Measurements from ENCODE around the gene CLEC1B.
"Not testable (repeated sequence)": the region's sequence is repeated elsewhere in the genome, so short reads cannot be mapped to it uniquely, and the experiment has no call there.

CLEC1B gene

GRCh38 chr12:9961901-9962300 is 37.0 kb downstream of the CLEC1B start:
- DNase-seq (ENCODE audit: low read depth in 2 of 2), result no peak
- TF ChIP-seq CTCF (IDR thresholded peaks at IDR 0.05; ENCODE audit: low read depth, low read length), result no peak
- no peak overlapping the region for H3K4me3 ChIP-seq (replicated peaks in 1 of 2; ENCODE audit: low read depth in 2 of 2, low read length in 2 of 2)

GRCh38 chr12:9961106-9961505 is 37.8 kb downstream of the CLEC1B start:
- DNase-seq (ENCODE audit: low read depth in 2 of 2), result no peak

GRCh38 chr12:9960590-9960989 is 38.3 kb downstream of the CLEC1B start:
- TF ChIP-seq CTCF (IDR thresholded peaks at IDR 0.05; ENCODE audit: low read depth, low read length), result no peak
- no peak overlapping the region for H3K4me3 ChIP-seq (replicated peaks in 1 of 2; ENCODE audit: low read depth in 2 of 2, low read length in 2 of 2)
- no peak for DNase-seq (ENCODE audit: low read depth in 2 of 2)

More at GRCh38 chr12:9961106-9961505, 37.8 kb downstream of the CLEC1B start:
- no peak overlapping the region for H3K4me3 ChIP-seq (replicated peaks in 1 of 2; ENCODE audit: low read depth in 2 of 2, low read length in 2 of 2)
- TF ChIP-seq CTCF (IDR thresholded peaks at IDR 0.05; ENCODE audit: low read depth, low read length), result no peak

- DNase-seq (ENCODE audit: low read depth in 2 of 2), result no peak
- TF ChIP-seq CTCF (IDR thresholded peaks at IDR 0.05; ENCODE audit: low read depth, low read length), result no peak
- no peak overlapping the region for H3K4me3 ChIP-seq (replicated peaks in 1 of 2; ENCODE audit: low read depth in 2 of 2, low read length in 2 of 2)
Measured at GRCh38 chr12:9957834-9958233, 41.1 kb downstream of the CLEC1B start.

GRCh38 chr12:9952954-9953729 is 45.8 kb downstream of the CLEC1B start:
- H3K4me3 ChIP-seq (replicated peaks in 1 of 2; ENCODE audit: low read depth in 2 of 2, low read length in 2 of 2); DNase-seq (ENCODE audit: low read depth in 2 of 2): not testable (repeated sequence)

GRCh38 chr12:9951026-9951675 is 47.8 kb downstream of the CLEC1B start:
- no peak for DNase-seq (ENCODE audit: low read depth in 2 of 2)
- no peak for TF ChIP-seq CTCF (IDR thresholded peaks at IDR 0.05; ENCODE audit: low read depth, low read length)
- H3K4me3 ChIP-seq (replicated peaks in 1 of 2; ENCODE audit: low read depth in 2 of 2, low read length in 2 of 2), result no peak overlapping the region

- no peak for TF ChIP-seq CTCF (IDR thresholded peaks at IDR 0.05; ENCODE audit: low read depth, low read length)
- H3K4me3 ChIP-seq (replicated peaks in 1 of 2; ENCODE audit: low read depth in 2 of 2, low read length in 2 of 2), result no peak overlapping the region
- DNase-seq (ENCODE audit: low read depth in 2 of 2), result no peak
Measured at GRCh38 chr12:9948606-9949296, 50.2 kb downstream of the CLEC1B start.
